Natural killer cell (primary cell): ENCODE measurements around the gene RILPL2. TPM values are rescaled to one million over a fixed set of nuclear protein-coding genes. Genes with fewer than 3 reads are reported as not detected.

ENCODE experiments used
- ATAC-seq, 3 donors: fragments of 150-1000 bp in 2 of 3; fragments of 200-7000 bp in 1 of 3; cut with Tn5 transposase; 1 replicate in 1 of 3; 2 replicates in 2 of 3; pipeline ENCODE4 v1.10.0; 2021; ENCODE audit warnings: mild to moderate bottlenecking in 2 of 3, moderate library complexity in 2 of 3
- DNase-seq, 2 donors: peaks; one replicate each; pipeline versions ENCODE4 v3.0.0 to v3.0.0-alpha.2; 2013 to 2021; ENCODE audit warnings: mixed read lengths in 1 of 2
- H3K27ac ChIP-seq: one replicate; pipeline ENCODE4 v1.5.1; 2013; ENCODE audit warnings: mild to moderate bottlenecking, low read length
- H3K27me3 ChIP-seq: one replicate; pipeline ENCODE4 v1.6.1; 2013; ENCODE audit warnings: low read length; ENCODE audit not compliant: control insufficient read depth, insufficient read depth
- H3K36me3 ChIP-seq: one replicate; pipeline ENCODE4 v1.6.1; 2013; ENCODE audit warnings: low read length; ENCODE audit not compliant: control insufficient read depth, insufficient read depth
- H3K4me1 ChIP-seq: one replicate; pipeline ENCODE4 v1.6.1; 2013; ENCODE audit warnings: low read length; ENCODE audit not compliant: control insufficient read depth, insufficient read depth
- H3K4me3 ChIP-seq: one replicate; pipeline ENCODE4 v1.5.1; 2013; ENCODE audit warnings: low read length
- H3K9me3 ChIP-seq: one replicate; pipeline ENCODE4 v1.6.1; 2013; ENCODE audit warnings: low read length; ENCODE audit not compliant: control insufficient read depth, insufficient read depth
- H3K27ac Mint-ChIP-seq, 2 donors: one replicate each; pipeline ENCODE4 v1.8.0; 2022; ENCODE audit warnings: mild to moderate bottlenecking in 2 of 2, mixed read lengths in 2 of 2, moderate library complexity in 1 of 2
- H3K27me3 Mint-ChIP-seq, 2 donors: one replicate each; pipeline ENCODE4 v1.8.0; 2022; ENCODE audit warnings: low read depth in 2 of 2, mixed read lengths in 2 of 2
- H3K36me3 Mint-ChIP-seq: one replicate; pipeline ENCODE4 v1.8.0; 2022; ENCODE audit warnings: mixed read lengths
- H3K4me1 Mint-ChIP-seq, 2 donors: one replicate each; pipeline ENCODE4 v1.8.0; 2022; ENCODE audit warnings: mixed read lengths in 2 of 2
- H3K4me3 Mint-ChIP-seq: one replicate; pipeline ENCODE4 v1.8.0; 2022; ENCODE audit warnings: mild to moderate bottlenecking, moderate library complexity, mixed read lengths
- H3K9me3 Mint-ChIP-seq, 2 donors: one replicate each; pipeline ENCODE4 v1.8.0; 2022; ENCODE audit warnings: mixed read lengths in 2 of 2
- CTCF ChIP-seq: fragments of 200-600 bp; IDR thresholded peaks from one replicate; pipeline ENCODE4 v1.8.0; 2022; ENCODE audit warnings: antibody characterized with exemption
- WGBS: methylation state at CpG from one replicate; pipeline ENCODE4 v1.1.7; 2013; ENCODE audit warnings: missing lambda C conversion rate; ENCODE audit not compliant: insufficient coverage; 5-methylcytosine and 5-hydroxymethylcytosine counted together
- intact Hi-C: fragments of 100-400 bp; cut with micrococcal nuclease; formaldehyde crosslinking; loops from one replicate; pipeline ENCODE4 v1.14.2; 2022
- total RNA-seq, 4 donors: library from RNA; stranded (reverse); fragments of 120-200 nt in 1 of 4; gene quantifications; one replicate each; pipeline versions ENCODE4 v1.2.3 to v1.2.4, GENCODE V29; 2013 to 2022

The RILPL2 gene
- total RNA-seq, 3 donors from 2014 or later (not counting 1 experiment from before 2014, with no cell fraction given), result 3.6 to 5.5 (median 4.4) TPM

- peaks cover 7% of the 10 kb centered on the region for H3K36me3 Mint-ChIP-seq
- H3K27me3 ChIP-seq, result no peaks in the 10 kb centered on the region
- DNase-seq (no peak), ATAC-seq (no peak)
- peaks cover 38% of the 10 kb centered on the region for H3K36me3 ChIP-seq
- peak overlapping the region; percentile 47 to 87 for H3K27ac Mint-ChIP-seq
- TF ChIP-seq CTCF, result no peak
- peak overlapping the region; percentile 35 for H3K27ac ChIP-seq
- H3K9me3 ChIP-seq, result no peaks in the 10 kb centered on the region
- H3K4me3 ChIP-seq, result no peak overlapping the region
- H3K4me1 Mint-ChIP-seq, result peaks cover 37 to 43% of the 10 kb centered on the region in 2 donors
- intact Hi-C loops, result no loop called here
- peaks cover 39% of the 10 kb centered on the region for H3K4me1 ChIP-seq
- WGBS, result 85% methylated on average over 8 of the region's 8 CpGs
- peak overlapping the region; percentile 93 for H3K4me3 Mint-ChIP-seq
- no peaks in the 10 kb centered on the region for H3K27me3 Mint-ChIP-seq
- H3K9me3 Mint-ChIP-seq, result no peaks in the 10 kb centered on the region
Observed at GRCh38 chr12:123391546-123392343, 44.7 kb downstream of the RILPL2 start.

DNA sequence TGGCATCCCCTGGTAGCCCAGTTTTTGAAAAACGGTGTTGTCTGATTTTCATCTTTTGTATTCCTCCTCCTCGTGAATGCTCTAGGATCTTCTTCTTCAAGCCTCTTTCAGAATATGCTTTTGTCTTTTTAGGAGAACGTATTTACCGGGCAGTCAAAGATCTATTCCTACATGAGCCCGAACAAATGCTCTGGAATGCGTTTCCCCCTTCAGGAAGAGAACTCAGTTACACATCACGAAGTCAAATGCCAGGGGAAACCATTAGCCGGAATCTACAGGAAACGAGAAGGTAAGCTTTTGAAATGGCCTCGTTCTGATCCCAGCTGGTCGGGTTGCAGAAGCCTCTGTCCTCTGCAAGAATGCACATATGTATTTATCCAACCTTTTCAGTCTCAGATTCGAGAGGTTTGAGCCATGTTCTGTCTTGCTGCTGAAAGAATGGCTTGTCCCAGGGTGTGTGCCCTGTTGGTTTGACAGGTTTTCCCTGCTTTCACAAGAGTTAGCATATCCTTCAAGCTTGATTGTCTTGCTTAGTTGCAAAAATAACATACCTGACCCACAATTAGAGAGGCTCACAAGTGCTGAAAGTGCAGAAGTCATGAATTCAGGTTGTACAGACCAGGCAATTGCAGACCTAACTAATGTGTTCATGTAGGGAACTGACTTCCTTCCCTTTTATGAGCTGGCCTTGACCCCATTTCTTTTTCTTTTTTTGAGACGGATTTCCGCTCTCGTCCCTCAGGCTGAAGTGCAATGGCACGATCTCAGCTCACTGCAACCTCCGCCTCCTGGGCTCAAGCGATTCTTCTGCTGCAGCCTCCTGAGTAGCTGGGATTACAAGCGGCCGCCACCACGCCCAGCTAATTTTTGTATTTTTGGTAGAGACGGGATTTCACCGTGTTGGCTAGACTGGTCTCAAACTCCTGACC is 45.7 kb downstream of the RILPL2 start:
- Mint-ChIP-seq H3K4me1 (peaks cover 37 to 44% of the 10 kb centered on the region in 2 donors), H3K27ac (peak overlapping the region; percentile 83 to 87), H3K36me3 (peaks cover 7% of the 10 kb centered on the region), H3K27me3 (no peaks in the 10 kb centered on the region), H3K4me3 (peak overlapping the region; percentile 93), H3K9me3 (no peaks in the 10 kb centered on the region)
- peaks cover 39% of the 10 kb centered on the region for H3K4me1 ChIP-seq
- no peak for TF ChIP-seq CTCF
- peaks cover 28% of the 10 kb centered on the region for H3K36me3 ChIP-seq
- intact Hi-C loops, result no loop called here
- H3K27me3 ChIP-seq, result no peaks in the 10 kb centered on the region
- H3K27ac ChIP-seq, result no peak overlapping the region
- DNase-seq, result peak in 1 of 2 donors; percentile 34
- no peaks in the 10 kb centered on the region for H3K9me3 ChIP-seq
- no peak overlapping the region for H3K4me3 ChIP-seq
- no peak for ATAC-seq
- 72% methylated on average over 23 of the region's 23 CpGs for WGBS

- Histone ChIP-seq H3K36me3 (peaks cover 20% of the 10 kb centered on the region), H3K9me3 (no peaks in the 10 kb centered on the region), H3K4me3 (peak overlapping the region; percentile 54), H3K27me3 (no peaks in the 10 kb centered on the region), H3K27ac (peak overlapping the region; percentile 66), H3K4me1 (peaks cover 41% of the 10 kb centered on the region)
- Mint-ChIP-seq H3K4me1 (peaks cover 31 to 40% of the 10 kb centered on the region in 2 donors), H3K27me3 (no peaks in the 10 kb centered on the region), H3K36me3 (peaks cover 2% of the 10 kb centered on the region), H3K27ac (peak overlapping the region; percentile 83 to 87), H3K4me3 (peak overlapping the region; percentile 93), H3K9me3 (no peaks in the 10 kb centered on the region)
- intact Hi-C loops, result loop anchor here (5.0 kb wide), 1 partner anchor 68 kb away; the partner anchor contains the start of gene SNRNP35
- peak; percentile 21 to 30 (median 22) for ATAC-seq
- peak; percentile 22 to 53 for DNase-seq
- 11% methylated on average over 66 of the region's 66 CpGs for WGBS
- no peak for TF ChIP-seq CTCF
Observed at GRCh38 chr12:123389560-123390351, 46.7 kb downstream of the RILPL2 start.
